ENCODE measurements around the gene MAP2.

DNA sequence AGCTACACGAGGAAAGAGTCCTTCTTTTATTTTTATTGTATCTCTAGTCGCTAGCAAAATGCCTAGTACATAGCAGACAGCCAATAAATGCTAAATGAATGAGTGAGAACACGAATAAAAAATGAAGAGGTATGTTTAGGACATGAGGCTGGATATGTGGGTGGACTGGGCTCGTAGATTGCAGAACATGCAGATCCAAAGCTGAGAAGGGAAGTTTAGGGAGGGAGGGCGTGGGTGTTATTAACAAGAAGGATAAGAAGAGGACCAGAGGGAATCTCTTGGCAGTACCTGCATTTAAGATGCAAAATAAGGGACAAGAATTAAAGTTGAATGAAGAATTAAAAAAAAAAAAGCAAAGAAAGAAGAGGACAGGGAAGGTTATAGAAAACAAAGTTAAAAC is 161.1 kb downstream of the MAP2 start:
- TF ChIP-seq POLR2A (IDR thresholded peaks at IDR 0.05): no peak
- TF ChIP-seq, protein P1, sequence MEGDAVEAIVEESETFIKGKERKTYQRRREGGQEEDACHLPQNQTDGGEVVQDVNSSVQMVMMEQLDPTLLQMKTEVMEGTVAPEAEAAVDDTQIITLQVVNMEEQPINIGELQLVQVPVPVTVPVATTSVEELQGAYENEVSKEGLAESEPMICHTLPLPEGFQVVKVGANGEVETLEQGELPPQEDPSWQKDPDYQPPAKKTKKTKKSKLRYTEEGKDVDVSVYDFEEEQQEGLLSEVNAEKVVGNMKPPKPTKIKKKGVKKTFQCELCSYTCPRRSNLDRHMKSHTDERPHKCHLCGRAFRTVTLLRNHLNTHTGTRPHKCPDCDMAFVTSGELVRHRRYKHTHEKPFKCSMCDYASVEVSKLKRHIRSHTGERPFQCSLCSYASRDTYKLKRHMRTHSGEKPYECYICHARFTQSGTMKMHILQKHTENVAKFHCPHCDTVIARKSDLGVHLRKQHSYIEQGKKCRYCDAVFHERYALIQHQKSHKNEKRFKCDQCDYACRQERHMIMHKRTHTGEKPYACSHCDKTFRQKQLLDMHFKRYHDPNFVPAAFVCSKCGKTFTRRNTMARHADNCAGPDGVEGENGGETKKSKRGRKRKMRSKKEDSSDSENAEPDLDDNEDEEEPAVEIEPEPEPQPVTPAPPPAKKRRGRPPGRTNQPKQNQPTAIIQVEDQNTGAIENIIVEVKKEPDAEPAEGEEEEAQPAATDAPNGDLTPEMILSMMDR (IDR thresholded peaks at IDR 0.05): no peak
